Activated CD4-positive, alpha-beta T cell treated with anti-CD3 and anti-CD28 coated beads, Interleukin-2, amount 10 ng/mL, durations not matched to agents 24 days and 14 days (primary cell): ENCODE results near the gene SLC28A3. TPM values are rescaled to one million over a fixed set of nuclear protein-coding genes. Genes with fewer than 3 reads are reported as not detected.
A peak's percentile ranks its signal among the peaks of the same experiment; 100 is the strongest.

Source experiments
- DNase-seq: peaks from one replicate; pipeline ENCODE4 v3.0.0; 2022
- H3K27ac Mint-ChIP-seq: one replicate; pipeline ENCODE4 v1.8.0; 2022; ENCODE audit warnings: mild to moderate bottlenecking, mixed read lengths
- H3K27me3 Mint-ChIP-seq: one replicate; pipeline ENCODE4 v1.8.0; 2022; ENCODE audit warnings: mixed read lengths
- H3K36me3 Mint-ChIP-seq: one replicate; pipeline ENCODE4 v1.8.0; 2022; ENCODE audit warnings: low read depth, mild to moderate bottlenecking, mixed read lengths
- H3K4me1 Mint-ChIP-seq: one replicate; pipeline ENCODE4 v1.8.0; 2021; ENCODE audit warnings: mixed read lengths
- H3K4me3 Mint-ChIP-seq: one replicate; pipeline ENCODE4 v1.8.0; 2022; ENCODE audit warnings: mild to moderate bottlenecking, moderate library complexity, mixed read lengths
- H3K9me3 Mint-ChIP-seq: one replicate; pipeline ENCODE4 v1.8.0; 2021; ENCODE audit warnings: mixed read lengths
- intact Hi-C: fragments of 100-400 bp; cut with micrococcal nuclease; formaldehyde crosslinking; loops from one replicate; pipeline ENCODE4 v1.15.1; 2023
- total RNA-seq: library from RNA; stranded (reverse); gene quantifications from 2 replicates; pipeline ENCODE4 v1.2.3, GENCODE V29; 2022

The SLC28A3 gene
- total RNA-seq, 1 donor from 2014 or later = 0.44 TPM

GRCh38 chr9:84303061-84303460, 37.5 kb downstream of the SLC28A3 start:
- H3K4me1 Mint-ChIP-seq = peaks cover 26% of the 10 kb centered on the region
- no peaks in the 10 kb centered on the region for H3K36me3 Mint-ChIP-seq
- DNase-seq = no peak
- intact Hi-C loops = no loop called here
- H3K27me3 Mint-ChIP-seq = no peaks in the 10 kb centered on the region
- H3K9me3 Mint-ChIP-seq = peaks cover 15% of the 10 kb centered on the region
- H3K4me3 Mint-ChIP-seq = no peak overlapping the region
- H3K27ac Mint-ChIP-seq = peak overlapping the region; percentile 43

- DNase-seq = no peak
- H3K4me3 Mint-ChIP-seq = no peak overlapping the region
- peaks cover 35% of the 10 kb centered on the region for H3K4me1 Mint-ChIP-seq
- H3K27me3 Mint-ChIP-seq = no peaks in the 10 kb centered on the region
- peaks cover 4% of the 10 kb centered on the region for H3K36me3 Mint-ChIP-seq
- H3K27ac Mint-ChIP-seq = peak overlapping the region; percentile 26
- intact Hi-C loops = no loop called here
- peaks cover 20% of the 10 kb centered on the region for H3K9me3 Mint-ChIP-seq
Observed at GRCh38 chr9:84301851-84302250, 38.7 kb downstream of the SLC28A3 start.

GRCh38 chr9:84300271-84300670, 40.3 kb downstream of the SLC28A3 start:
- Mint-ChIP-seq H3K36me3 (peaks cover 4% of the 10 kb centered on the region), H3K4me3 (no peak overlapping the region), H3K27me3 (no peaks in the 10 kb centered on the region), H3K4me1 (peaks cover 46% of the 10 kb centered on the region), H3K9me3 (peaks cover 17% of the 10 kb centered on the region), H3K27ac (no peak overlapping the region)
- intact Hi-C loops = no loop called here
- peak; percentile 42 for DNase-seq

- intact Hi-C loops = loop anchor here (2.0 to 10.0 kb wide), 6 partner anchors 342 to 1648 kb away; partner anchors contain the start of genes AGTPBP1, IDNK, KIF27 and NAA35
- Mint-ChIP-seq H3K4me3 (no peak overlapping the region), H3K36me3 (peaks cover 6% of the 10 kb centered on the region), H3K9me3 (peaks cover 19% of the 10 kb centered on the region), H3K27me3 (no peaks in the 10 kb centered on the region), H3K4me1 (peaks cover 63% of the 10 kb centered on the region), H3K27ac (peak overlapping the region; percentile 100)
- DNase-seq = peak; percentile 50
Observed at GRCh38 chr9:84297162-84297821, 43.3 kb downstream of the SLC28A3 start.

GRCh38 chr9:84296146-84296843, 44.3 kb downstream of the SLC28A3 start:
- Mint-ChIP-seq H3K27ac (peak overlapping the region; percentile 100), H3K4me1 (peaks cover 62% of the 10 kb centered on the region), H3K9me3 (peaks cover 20% of the 10 kb centered on the region), H3K27me3 (no peaks in the 10 kb centered on the region), H3K36me3 (peaks cover 8% of the 10 kb centered on the region), H3K4me3 (peak overlapping the region; percentile 63)
- intact Hi-C loops = loop anchor here (1.0 to 10.0 kb wide), 11 partner anchors 19 to 1649 kb away; partner anchors contain the start of genes AGTPBP1, HNRNPK, IDNK and KIF27
- peak; percentile 87 for DNase-seq

- peak; percentile 72 for DNase-seq
- Mint-ChIP-seq H3K27ac (peak overlapping the region; percentile 100), H3K4me1 (peaks cover 70% of the 10 kb centered on the region), H3K36me3 (peaks cover 8% of the 10 kb centered on the region), H3K4me3 (peak overlapping the region; percentile 47), H3K9me3 (peaks cover 23% of the 10 kb centered on the region), H3K27me3 (no peaks in the 10 kb centered on the region)
- intact Hi-C loops = loop anchor here (10.0 kb wide), 4 partner anchors 340 to 1650 kb away; partner anchors contain the start of genes IDNK and NAA35
Observed at GRCh38 chr9:84294241-84294950, 46.2 kb downstream of the SLC28A3 start.

- peaks cover 70% of the 10 kb centered on the region for H3K4me1 Mint-ChIP-seq
- peaks cover 10% of the 10 kb centered on the region for H3K36me3 Mint-ChIP-seq
- H3K27ac Mint-ChIP-seq = peak overlapping the region; percentile 100
- H3K9me3 Mint-ChIP-seq = peaks cover 19% of the 10 kb centered on the region
- H3K27me3 Mint-ChIP-seq = no peaks in the 10 kb centered on the region
- H3K4me3 Mint-ChIP-seq = peak overlapping the region; percentile 66
- DNase-seq = peak; percentile 77
- intact Hi-C loops = loop anchor here (10.0 kb wide), 4 partner anchors 338 to 1652 kb away; partner anchors contain the start of genes IDNK and NAA35
Observed at GRCh38 chr9:84293001-84293798, 47.4 kb downstream of the SLC28A3 start.

GRCh38 chr9:84285381-84285780, 55.2 kb downstream of the SLC28A3 start:
- peaks cover 23% of the 10 kb centered on the region for H3K4me1 Mint-ChIP-seq
- H3K36me3 Mint-ChIP-seq = peaks cover 5% of the 10 kb centered on the region
- intact Hi-C loops = no loop called here
- DNase-seq = peak; percentile 67
- peak overlapping the region; percentile 86 for H3K27ac Mint-ChIP-seq
- H3K9me3 Mint-ChIP-seq = peaks cover 3% of the 10 kb centered on the region
- H3K27me3 Mint-ChIP-seq = no peaks in the 10 kb centered on the region
- H3K4me3 Mint-ChIP-seq = peak overlapping the region; percentile 67

- intact Hi-C loops = no loop called here
- DNase-seq = no peak
- H3K36me3 Mint-ChIP-seq = peaks cover 4% of the 10 kb centered on the region
- H3K27me3 Mint-ChIP-seq = no peaks in the 10 kb centered on the region
- no peak overlapping the region for H3K4me3 Mint-ChIP-seq
- H3K9me3 Mint-ChIP-seq = peaks cover 3% of the 10 kb centered on the region
- no peak overlapping the region for H3K27ac Mint-ChIP-seq
- H3K4me1 Mint-ChIP-seq = peaks cover 17% of the 10 kb centered on the region
Observed at GRCh38 chr9:84283946-84284345, 56.6 kb downstream of the SLC28A3 start.

GRCh38 chr9:84278130-84278529, 62.4 kb downstream of the SLC28A3 start:
- DNase-seq = no peak
- H3K4me1 Mint-ChIP-seq = peaks cover 8% of the 10 kb centered on the region
- no peak overlapping the region for H3K27ac Mint-ChIP-seq
- intact Hi-C loops = no loop called here
- no peaks in the 10 kb centered on the region for H3K27me3 Mint-ChIP-seq
- no peaks in the 10 kb centered on the region for H3K9me3 Mint-ChIP-seq
- no peak overlapping the region for H3K4me3 Mint-ChIP-seq
- peaks cover 1% of the 10 kb centered on the region for H3K36me3 Mint-ChIP-seq

- H3K36me3 Mint-ChIP-seq = peaks cover 1% of the 10 kb centered on the region
- H3K27ac Mint-ChIP-seq = no peak overlapping the region
- H3K27me3 Mint-ChIP-seq = no peaks in the 10 kb centered on the region
- intact Hi-C loops = no loop called here
- DNase-seq = no peak
- H3K4me1 Mint-ChIP-seq = peaks cover 9% of the 10 kb centered on the region
- no peak overlapping the region for H3K4me3 Mint-ChIP-seq
- H3K9me3 Mint-ChIP-seq = no peaks in the 10 kb centered on the region
Observed at GRCh38 chr9:84277646-84278045, 62.9 kb downstream of the SLC28A3 start.

- intact Hi-C loops = no loop called here
- DNase-seq = no peak
- Mint-ChIP-seq H3K9me3 (no peaks in the 10 kb centered on the region), H3K36me3 (peaks cover 1% of the 10 kb centered on the region), H3K4me1 (peaks cover 11% of the 10 kb centered on the region), H3K27ac (no peak overlapping the region), H3K4me3 (no peak overlapping the region), H3K27me3 (no peaks in the 10 kb centered on the region)
Observed at GRCh38 chr9:84276741-84277140, 63.8 kb downstream of the SLC28A3 start.

- no peak for DNase-seq
- H3K27me3 Mint-ChIP-seq = no peaks in the 10 kb centered on the region
- H3K9me3 Mint-ChIP-seq = no peaks in the 10 kb centered on the region
- peaks cover 22% of the 10 kb centered on the region for H3K4me1 Mint-ChIP-seq
- peak overlapping the region; percentile 82 for H3K4me3 Mint-ChIP-seq
- peaks cover 3% of the 10 kb centered on the region for H3K36me3 Mint-ChIP-seq
- intact Hi-C loops = loop anchor here (1.0 to 2.0 kb wide), 2 partner anchors 24 to 43 kb away; no protein-coding TSS in a partner anchor
- H3K27ac Mint-ChIP-seq = peak overlapping the region; percentile 89
Observed at GRCh38 chr9:84271921-84272556, 68.5 kb downstream of the SLC28A3 start.
